Breast epithelium (tissue), 3 donors: ENCODE data around the gene FNDC3B.

Source experiments
- POLR2A ChIP-seq: fragments of 450-650 bp; IDR thresholded peaks from one replicate; pipeline ENCODE4 v1.6.1; 2016; ENCODE audit warnings: antibody characterized with exemption, mild to moderate bottlenecking, moderate library complexity
- TF ChIP-seq, protein P1 (sequence below), 3 donors: fragments of 450-650 bp; IDR thresholded peaks; one replicate each; pipeline ENCODE4 v1.5.1; 2016 to 2017; ENCODE audit warnings: antibody characterized with exemption in 3 of 3, mild to moderate bottlenecking in 3 of 3, moderate library complexity in 3 of 3

DNA sequence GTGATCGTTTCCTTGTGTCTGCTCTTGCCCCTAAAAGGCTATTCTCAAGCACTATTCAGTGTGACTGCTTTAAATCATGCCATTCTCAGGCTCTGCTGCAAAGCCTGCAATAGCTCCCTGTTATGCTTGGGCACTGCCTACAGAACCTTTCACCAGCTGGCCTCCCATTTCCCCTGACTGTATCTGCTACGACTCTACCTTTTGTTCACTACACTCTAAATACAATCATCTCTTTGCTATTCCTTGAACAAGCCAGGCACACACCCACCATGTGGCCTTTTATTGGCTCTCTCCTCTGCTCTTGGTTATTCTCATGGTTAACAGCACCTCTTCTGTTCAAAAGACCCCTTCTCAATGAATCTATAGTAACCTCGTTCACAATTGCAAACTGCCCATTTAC is 29.6 kb upstream of the FNDC3B start:
- TF ChIP-seq POLR2A: no peak
- TF ChIP-seq, protein P1, sequence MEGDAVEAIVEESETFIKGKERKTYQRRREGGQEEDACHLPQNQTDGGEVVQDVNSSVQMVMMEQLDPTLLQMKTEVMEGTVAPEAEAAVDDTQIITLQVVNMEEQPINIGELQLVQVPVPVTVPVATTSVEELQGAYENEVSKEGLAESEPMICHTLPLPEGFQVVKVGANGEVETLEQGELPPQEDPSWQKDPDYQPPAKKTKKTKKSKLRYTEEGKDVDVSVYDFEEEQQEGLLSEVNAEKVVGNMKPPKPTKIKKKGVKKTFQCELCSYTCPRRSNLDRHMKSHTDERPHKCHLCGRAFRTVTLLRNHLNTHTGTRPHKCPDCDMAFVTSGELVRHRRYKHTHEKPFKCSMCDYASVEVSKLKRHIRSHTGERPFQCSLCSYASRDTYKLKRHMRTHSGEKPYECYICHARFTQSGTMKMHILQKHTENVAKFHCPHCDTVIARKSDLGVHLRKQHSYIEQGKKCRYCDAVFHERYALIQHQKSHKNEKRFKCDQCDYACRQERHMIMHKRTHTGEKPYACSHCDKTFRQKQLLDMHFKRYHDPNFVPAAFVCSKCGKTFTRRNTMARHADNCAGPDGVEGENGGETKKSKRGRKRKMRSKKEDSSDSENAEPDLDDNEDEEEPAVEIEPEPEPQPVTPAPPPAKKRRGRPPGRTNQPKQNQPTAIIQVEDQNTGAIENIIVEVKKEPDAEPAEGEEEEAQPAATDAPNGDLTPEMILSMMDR (IDR thresholded peaks at IDR 0.05): no peak
